PC-3 (cell line): Measurements from ENCODE around the gene CAPN10. TPM values are rescaled to one million over a fixed set of nuclear protein-coding genes. Genes with fewer than 3 reads are reported as not detected.

ENCODE experiments used
- ATAC-seq: fragments of 200-7000 bp; cut with Tn5 transposase; 2 replicates; pipeline ENCODE4 v1.9.1; 2020; ENCODE audit warnings: mild to moderate bottlenecking, moderate library complexity
- BruUV-seq: library from RNA; stranded (reverse); fragments of 400-500 nt; replicated peaks from 2 replicates; lab custom pipeline; 2021; lab: Mats Ljungman, UMichigan
- CTCF ChIA-PET: fragments of 300-600 bp; sonication (Branson Sonifier 250); formaldehyde crosslinking; loops from one replicate; lab custom pipeline; 2022; ENCODE audit warnings: antibody characterized with exemption; lab: Charles Lee
- POLR2A ChIA-PET: fragments of 300-600 bp; sonication (Branson Sonifier 250); formaldehyde crosslinking; loops from one replicate; lab custom pipeline; 2022; ENCODE audit warnings: antibody characterized with exemption; ENCODE audit not compliant: unreplicated experiment; lab: Charles Lee
- DNase-seq: peaks from one replicate; pipeline ENCODE4 v3.0.0-alpha.2; 2015
- H2AFZ ChIP-seq: fragments of 300-600 bp; sonication (generic); 2 replicates; pipeline ENCODE4 v1.6.0; 2016; ENCODE audit warnings: antibody characterized with exemption, low read length
- H3F3A ChIP-seq: fragments of 300-600 bp; sonication (generic); one replicate; pipeline ENCODE4 v1.6.0; 2017; ENCODE audit warnings: antibody characterized with exemption, low read length, control low read depth, mild to moderate bottlenecking; ENCODE audit not compliant: unreplicated experiment
- H3K27ac ChIP-seq: fragments of 300-600 bp; sonication (generic); 2 replicates; pipeline ENCODE4 v1.5.1; 2016; ENCODE audit warnings: mild to moderate bottlenecking, low read length
- H3K27me3 ChIP-seq: fragments of 300-600 bp; sonication (generic); 2 replicates; pipeline ENCODE4 v1.6.1; 2016; ENCODE audit warnings: low read length, mixed read lengths
- H3K36me3 ChIP-seq: fragments of 300-600 bp; sonication (generic); 2 replicates; pipeline ENCODE4 v1.6.1; 2016; ENCODE audit warnings: low read depth, mixed run types, low read length, mixed read lengths
- H3K4me1 ChIP-seq: fragments of 300-600 bp; sonication (generic); 2 replicates; pipeline ENCODE4 v1.5.1; 2016; ENCODE audit warnings: low read length; ENCODE audit not compliant: insufficient read depth
- H3K4me2 ChIP-seq: fragments of 300-600 bp; sonication (generic); 2 replicates; pipeline ENCODE4 v1.6.0; 2016; ENCODE audit warnings: low read length
- H3K4me3 ChIP-seq: fragments of 300-600 bp; sonication (generic); 2 replicates; pipeline ENCODE4 v1.5.1; 2016; ENCODE audit warnings: mild to moderate bottlenecking, low read length, mixed read lengths
- H3K79me2 ChIP-seq: fragments of 300-600 bp; sonication (generic); 2 replicates; pipeline ENCODE4 v1.6.1; 2017; ENCODE audit warnings: low read length, mixed read lengths
- H3K9ac ChIP-seq: fragments of 300-600 bp; sonication (generic); 2 replicates; pipeline ENCODE4 v1.6.0; 2016; ENCODE audit warnings: mild to moderate bottlenecking, low read length
- H3K9me2 ChIP-seq: fragments of 300-600 bp; sonication (generic); replicated peaks from 2 replicates; pipeline ENCODE4 v1.6.1; 2016; ENCODE audit warnings: mixed run types, low read length, mixed read lengths
- H3K9me3 ChIP-seq: fragments of 300-600 bp; sonication (generic); 2 replicates; pipeline ENCODE4 v1.6.1; 2016; ENCODE audit warnings: low read length, mixed read lengths
- H4K20me1 ChIP-seq: fragments of 300-600 bp; sonication (generic); 2 replicates; pipeline ENCODE4 v1.6.1; 2016; ENCODE audit warnings: low read length, mixed read lengths
- CTCF ChIP-seq: fragments of 300-600 bp; sonication (generic); conservative IDR thresholded peaks from 2 replicates; pipeline ENCODE4 v1.5.1; 2017; ENCODE audit warnings: antibody characterized with exemption, low read depth, mild to moderate bottlenecking, low read length
- EZH2 ChIP-seq: fragments of 300-600 bp; sonication (generic); IDR thresholded peaks from one replicate; pipeline ENCODE4 v1.6.1; 2017; ENCODE audit warnings: antibody characterized with exemption, mild to moderate bottlenecking, low read length; ENCODE audit not compliant: unreplicated experiment
- EZH2phosphoT487 ChIP-seq: fragments of 300-600 bp; sonication (generic); IDR thresholded peaks from 2 replicates; pipeline ENCODE4 v1.6.1; 2018; ENCODE audit warnings: mild to moderate bottlenecking, antibody characterized with exemption, low read length, borderline replicate concordance
- intact Hi-C: fragments of 100-400 bp; cut with micrococcal nuclease; formaldehyde crosslinking; loops from 2 replicates; pipeline ENCODE4 v1.9.0; 2023
- total RNA-seq: library from RNA; depleted of rRNA; stranded (reverse); fragments of >200 nt; gene quantifications from 2 replicates; pipeline ENCODE4 v1.2.3, GENCODE V29; 2014

The CAPN10 gene
- total RNA-seq, 1 experiment from 2014 or later = 32.2 TPM

- Histone ChIP-seq H3K9me2 (no peaks in the 10 kb centered on the region), H3K27me3 (no peaks in the 10 kb centered on the region), H3F3A (peaks cover 7% of the 10 kb centered on the region), H3K9me3 (no peaks in the 10 kb centered on the region), H2AFZ (no peak overlapping the region), H3K4me2 (0 out of 2 replicates have a peak overlapping the region, but pooled peaks have one; percentile 79), H3K4me1 (peaks cover 47% of the 10 kb centered on the region), H3K27ac (peak overlapping the region; percentile 91; the same call in 1 of the 2 replicates), H4K20me1 (no peaks in the 10 kb centered on the region; the same call in 1 of the 2 replicates), H3K79me2 (peaks cover 46% of the 10 kb centered on the region), H3K4me3 (no peak overlapping the region), H3K9ac (no peak overlapping the region), H3K36me3 (peaks cover 4% of the 10 kb centered on the region; the same call in 1 of the 2 replicates)
- TF ChIP-seq EZH2phosphoT487 = no peak
- TF ChIP-seq CTCF = no peak
- TF ChIP-seq EZH2 = no peak
- ATAC-seq (no peak), DNase-seq (no peak)
- intact Hi-C loops = no loop called here
- ChIA-PET CTCF (no interaction called here), POLR2A (no interaction called here)
- BruUV-seq = TSS peak; percentile 10
Observed at GRCh38 chr2:240578488-240578887, 8.0 kb upstream of the CAPN10 start.

GRCh38 chr2:240579071-240579762 lies 7.3 kb upstream of the CAPN10 start:
- no peak overlapping the region for H2AFZ ChIP-seq
- no peaks in the 10 kb centered on the region; the same call in 1 of the 2 replicates for H4K20me1 ChIP-seq
- ATAC-seq (no peak), DNase-seq (no peak)
- intact Hi-C loops = no loop called here
- ChIA-PET POLR2A (interaction anchor here (1.4 kb wide), 1 partner anchor 14 kb away, joined by 8 read pairs; no protein-coding TSS in a partner anchor), CTCF (interaction anchor here (1.6 to 2.7 kb wide), 2 partner anchors 13 to 65 kb away, joined by 10 to 31 read pairs; no protein-coding TSS in a partner anchor)
- H3K9ac ChIP-seq = 0 out of 2 replicates have a peak overlapping the region, but pooled peaks have one; percentile 55
- peaks cover 53% of the 10 kb centered on the region for H3K79me2 ChIP-seq
- H3K36me3 ChIP-seq = peaks cover 4% of the 10 kb centered on the region; the same call in 1 of the 2 replicates
- peak overlapping the region; percentile 48; the same call in 1 of the 2 replicates for H3K4me3 ChIP-seq
- BruUV-seq = no TSS peak
- peaks cover 47% of the 10 kb centered on the region for H3K4me1 ChIP-seq
- H3K27me3 ChIP-seq = no peaks in the 10 kb centered on the region
- H3K27ac ChIP-seq = peak overlapping the region; percentile 91
- no peaks in the 10 kb centered on the region for H3K9me2 ChIP-seq
- TF ChIP-seq EZH2phosphoT487 = no peak
- TF ChIP-seq EZH2 = no peak
- no peak for TF ChIP-seq CTCF
- peak overlapping the region; percentile 79 for H3K4me2 ChIP-seq
- peaks cover 7% of the 10 kb centered on the region for H3F3A ChIP-seq
- no peaks in the 10 kb centered on the region for H3K9me3 ChIP-seq
